Effector CD8-positive, alpha-beta T cell (primary cell): Measurements from ENCODE around the gene TBX21.

Experiments
- DNase-seq: peaks from one replicate; lab custom pipeline; 2025; lab: John Stamatoyannopoulos, UW

Gene TBX21

DNA sequence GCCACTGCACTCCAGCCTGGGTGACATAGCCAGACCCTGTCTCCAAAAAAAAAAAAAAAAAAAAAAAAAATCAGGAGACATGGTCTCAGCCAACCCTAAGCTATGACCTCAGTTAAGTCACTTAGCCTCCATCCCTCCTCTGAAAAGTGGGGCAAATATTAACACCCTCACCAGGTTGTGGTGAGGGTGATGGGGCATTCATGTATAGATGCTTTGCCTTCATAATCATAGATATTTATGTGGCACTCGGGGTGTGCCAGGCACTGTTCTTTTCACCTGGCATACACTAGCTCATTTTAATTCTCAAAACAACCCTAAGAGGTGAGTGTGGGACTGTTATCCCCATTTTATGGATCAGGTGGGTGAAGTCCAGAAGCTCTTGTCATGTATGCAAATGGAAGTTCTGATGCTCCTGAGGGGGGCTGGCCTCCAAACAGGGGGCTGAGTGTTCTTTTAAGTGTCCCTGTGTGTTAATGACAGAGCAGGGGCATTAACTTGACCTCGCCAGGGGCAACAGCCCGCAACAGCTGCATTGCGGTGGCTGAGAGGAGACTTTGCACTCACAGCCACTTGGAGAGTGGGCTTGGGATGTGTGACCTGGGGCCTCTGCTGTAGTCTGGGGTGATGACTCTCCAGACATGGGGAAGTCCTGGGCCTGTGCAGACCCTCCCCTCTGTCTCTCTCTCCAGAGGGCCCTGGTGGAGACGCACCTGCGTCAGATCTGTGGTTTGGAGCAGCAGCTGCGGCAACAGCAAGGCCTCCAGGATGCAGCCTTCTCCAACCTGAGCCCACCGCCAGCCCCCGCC, 34.9 kb upstream of the TBX21 start:
- DNase-seq: no peak

DNA sequence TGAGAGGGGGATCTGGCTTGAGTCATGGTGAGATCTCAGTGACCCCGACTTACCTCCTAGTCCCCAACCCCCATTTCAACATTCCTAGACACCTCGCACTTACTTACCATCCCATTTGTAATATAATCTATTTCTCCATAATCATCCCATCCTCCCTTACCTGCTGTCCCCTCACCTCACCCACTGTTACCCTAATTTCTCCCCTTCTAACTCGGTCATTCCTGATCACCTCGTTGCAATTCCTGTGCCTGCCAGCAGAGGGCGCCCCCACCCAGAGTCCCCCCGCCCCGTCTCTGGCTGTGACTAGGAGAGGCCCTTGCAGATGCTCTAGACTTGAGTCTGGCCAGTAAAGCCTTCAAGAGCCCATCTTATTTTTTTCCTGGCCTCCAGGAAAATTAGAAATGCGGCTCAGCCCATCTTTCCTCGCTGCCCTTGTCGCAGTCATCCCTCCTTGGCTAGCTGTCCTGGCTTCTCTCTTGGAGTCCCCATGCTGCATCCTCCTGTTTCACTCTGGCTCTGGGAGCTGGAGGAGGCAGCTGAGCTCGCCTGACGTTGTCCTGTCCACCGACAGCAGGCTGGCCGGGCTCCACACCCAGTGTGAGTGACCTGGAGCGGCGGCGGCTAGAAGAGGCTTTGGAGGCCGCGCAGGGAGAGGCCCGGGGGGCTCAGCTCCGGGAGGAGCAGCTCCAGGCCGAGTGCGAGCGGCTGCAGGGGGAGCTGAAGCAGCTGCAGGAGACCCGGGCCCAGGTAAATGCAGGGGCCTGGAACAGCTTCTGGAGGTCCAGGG, 34.1 kb upstream of the TBX21 start:
- peak; percentile 69 for DNase-seq

DNA sequence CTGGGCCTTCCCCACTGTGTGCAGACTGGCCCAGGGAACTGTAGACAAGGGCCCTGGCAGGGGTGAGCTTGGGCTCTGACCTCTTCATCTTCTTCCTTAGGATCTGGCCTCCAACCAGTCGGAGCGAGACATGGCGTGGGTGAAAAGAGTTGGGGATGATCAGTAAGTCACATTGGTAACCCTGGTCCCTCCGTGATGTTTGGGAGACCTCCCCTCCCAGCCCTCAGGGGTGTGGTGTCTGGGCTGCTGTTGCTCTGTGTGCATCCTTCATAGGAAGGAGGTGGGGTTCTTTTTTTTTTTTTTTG, 33.5 kb upstream of the TBX21 start:
- DNase-seq: no peak

DNA sequence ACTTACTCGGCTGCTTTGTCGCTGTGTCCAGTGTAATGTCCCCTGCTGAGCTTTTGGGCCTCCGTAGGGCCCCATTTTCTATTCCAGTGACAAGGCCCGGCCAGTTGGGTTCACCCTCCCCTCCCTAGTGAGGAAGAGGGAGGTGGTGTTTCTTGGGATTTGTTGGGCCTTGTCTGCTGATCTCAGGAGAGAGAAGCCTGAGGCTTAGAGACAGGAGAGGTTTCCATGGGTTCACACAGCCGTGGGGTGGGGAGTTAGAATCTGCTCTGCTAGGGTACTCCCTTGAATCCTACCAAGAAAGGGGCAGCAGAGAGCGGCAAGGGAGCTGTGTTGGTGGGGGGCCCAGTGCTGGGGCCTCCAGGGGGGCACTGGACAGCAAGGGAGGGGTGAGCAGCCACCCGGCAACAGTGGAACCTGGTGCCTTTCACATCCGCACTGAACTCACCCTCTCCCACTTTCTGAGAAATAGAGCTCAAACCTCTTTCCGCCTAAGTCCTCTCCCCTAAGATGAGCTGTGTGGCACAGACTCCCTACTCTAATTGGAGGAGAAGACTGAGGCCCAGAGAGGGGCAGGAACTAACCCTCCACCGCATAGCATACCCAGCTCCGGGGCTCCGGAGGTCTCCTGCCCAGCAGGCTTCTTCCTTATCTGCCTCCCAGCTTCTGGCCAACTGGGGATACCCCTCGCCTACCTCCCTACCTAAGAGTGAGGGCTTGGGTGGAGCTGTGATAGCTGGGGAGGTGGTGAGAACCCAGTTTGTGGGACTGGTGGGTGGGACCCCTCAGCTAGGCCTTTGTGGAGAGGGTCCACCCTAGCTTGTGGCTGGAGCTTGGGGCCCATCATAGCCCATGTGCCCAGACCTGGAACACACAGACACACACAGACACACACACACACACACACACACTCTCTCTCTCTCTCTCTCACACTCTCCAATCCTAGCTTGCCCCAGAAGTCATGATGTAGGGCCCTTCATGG, 32.3 kb upstream of the TBX21 start:
- DNase-seq: no peak

DNA sequence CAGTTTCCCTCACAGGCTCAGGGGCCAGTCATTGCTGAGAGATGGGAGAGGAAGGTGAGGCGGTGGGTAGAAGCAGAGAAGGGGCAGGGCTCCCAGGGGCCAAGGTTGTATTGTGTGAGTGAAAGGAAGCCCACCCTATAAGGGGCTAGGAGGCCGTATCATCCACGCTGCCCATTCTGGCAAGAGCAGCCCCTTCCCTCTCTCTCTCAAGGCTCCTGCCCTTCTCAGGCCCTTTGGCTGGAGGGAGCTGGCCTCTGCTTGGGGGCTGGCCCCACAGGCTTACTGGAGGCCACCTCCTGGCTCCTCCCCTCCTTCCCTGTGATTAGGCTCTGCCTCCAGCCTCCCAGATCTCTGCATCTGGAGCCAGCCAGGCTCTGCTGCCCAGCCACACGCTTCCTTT, 31.4 kb upstream of the TBX21 start:
- no peak for DNase-seq

DNA sequence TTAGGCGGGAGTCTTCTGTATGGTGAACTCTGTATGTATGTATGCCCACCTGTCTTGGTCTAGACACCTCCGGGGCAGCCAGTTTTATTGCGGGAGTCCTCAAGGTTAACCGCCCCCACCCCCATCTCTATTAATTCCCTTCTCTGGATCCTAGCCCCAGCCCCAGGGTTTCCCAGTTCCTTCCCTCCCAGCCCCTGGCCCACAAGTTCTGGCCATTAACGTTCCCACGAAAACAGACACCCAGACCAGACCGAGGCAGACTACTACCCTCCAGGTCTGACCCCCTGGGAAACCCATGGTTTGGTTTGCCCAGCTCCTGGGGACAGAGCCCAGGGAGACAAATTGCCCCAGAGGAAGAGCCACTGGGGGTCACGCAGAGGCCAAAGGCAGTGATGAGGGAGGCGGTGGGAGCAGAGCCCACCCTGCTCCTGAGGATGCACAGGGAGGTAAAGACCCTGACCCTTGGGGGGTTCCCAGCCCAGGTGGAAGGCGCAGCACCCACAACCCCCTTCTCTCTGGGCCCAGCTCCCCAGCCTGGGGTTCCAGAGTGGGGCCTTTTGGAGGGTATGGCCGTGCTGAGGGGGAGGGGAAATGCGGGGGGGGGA, 30.5 kb upstream of the TBX21 start:
- no peak for DNase-seq

DNA sequence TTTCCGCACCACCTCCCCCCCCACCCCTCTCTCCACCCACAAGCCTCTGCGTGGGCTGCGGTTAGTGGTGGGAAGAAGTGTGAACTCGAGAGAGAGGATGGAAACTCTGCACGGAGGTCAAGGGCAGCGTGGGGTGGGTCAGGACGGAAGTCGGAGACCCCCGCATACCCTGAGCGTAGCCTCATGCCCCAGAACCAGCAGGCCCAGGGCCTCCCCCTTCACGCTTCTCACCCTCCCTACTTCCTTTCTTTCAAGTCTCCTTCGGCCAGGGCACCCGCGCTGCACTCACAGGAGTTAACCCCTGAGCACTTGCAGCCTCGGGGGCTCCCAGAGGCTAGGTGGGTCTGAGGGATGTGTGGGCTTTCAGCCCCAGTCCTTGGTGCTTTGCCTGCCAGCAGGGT, 29.8 kb upstream of the TBX21 start:
- DNase-seq: peak; percentile 24

DNA sequence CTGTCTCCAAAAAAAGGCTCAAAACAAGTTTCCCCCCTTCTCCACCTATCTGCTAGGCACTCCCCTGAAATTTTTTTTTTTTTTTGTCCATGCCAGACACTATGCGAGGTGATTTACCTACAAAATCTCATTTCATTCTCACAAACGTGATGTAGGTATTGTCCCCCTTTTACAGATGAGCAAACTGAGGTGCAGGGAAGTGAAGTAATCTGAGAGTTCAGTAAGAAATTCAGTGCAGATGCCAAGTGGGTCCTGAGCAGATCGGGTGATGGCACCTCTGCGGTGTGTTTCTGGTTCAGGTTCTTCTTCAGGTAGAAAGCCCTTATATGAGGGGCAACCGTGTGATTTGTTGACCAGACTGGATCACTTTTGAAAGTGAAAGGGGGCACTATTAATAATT, 29.4 kb upstream of the TBX21 start:
- no peak for DNase-seq

DNA sequence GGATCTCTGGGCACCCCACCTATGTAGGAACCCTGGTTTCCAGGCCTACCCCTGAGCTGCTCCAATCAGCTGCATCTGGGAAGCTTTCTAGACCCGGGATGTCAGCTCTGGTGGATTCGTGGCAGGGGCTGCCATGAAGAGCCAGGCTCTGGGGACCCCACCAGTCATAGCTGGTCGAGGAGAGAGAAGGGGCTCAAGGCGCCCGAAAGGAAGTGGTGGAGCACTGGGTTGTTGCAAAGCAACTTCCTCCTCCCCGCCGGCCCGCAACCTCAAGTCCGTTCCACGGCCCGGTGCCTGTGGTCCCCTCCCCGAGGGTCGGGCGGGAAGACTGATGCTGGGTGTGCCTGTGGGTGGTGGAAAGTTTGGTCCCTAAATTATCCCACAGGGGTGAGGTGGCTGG, 28.9 kb upstream of the TBX21 start:
- no peak for DNase-seq

DNA sequence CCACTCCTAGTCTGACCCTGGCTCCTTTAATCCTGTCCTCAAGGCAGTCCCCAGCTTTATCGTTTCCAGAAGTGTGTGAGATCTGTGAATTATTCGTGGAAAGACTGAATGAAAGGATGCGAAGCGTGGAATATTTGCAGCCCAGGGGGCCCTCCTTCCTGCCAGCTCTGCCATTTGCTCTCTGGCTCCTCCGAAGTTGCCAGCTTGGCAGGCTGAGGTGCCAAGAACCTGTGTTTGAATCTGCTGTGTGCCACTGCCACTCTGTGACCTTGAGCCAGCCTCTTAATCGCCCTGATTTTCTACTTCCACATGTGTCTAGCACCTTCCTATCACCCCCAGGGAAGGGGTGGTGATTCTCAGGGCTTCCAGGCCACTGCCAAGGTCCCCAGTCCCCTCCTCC, 28.3 kb upstream of the TBX21 start:
- no peak for DNase-seq

DNA sequence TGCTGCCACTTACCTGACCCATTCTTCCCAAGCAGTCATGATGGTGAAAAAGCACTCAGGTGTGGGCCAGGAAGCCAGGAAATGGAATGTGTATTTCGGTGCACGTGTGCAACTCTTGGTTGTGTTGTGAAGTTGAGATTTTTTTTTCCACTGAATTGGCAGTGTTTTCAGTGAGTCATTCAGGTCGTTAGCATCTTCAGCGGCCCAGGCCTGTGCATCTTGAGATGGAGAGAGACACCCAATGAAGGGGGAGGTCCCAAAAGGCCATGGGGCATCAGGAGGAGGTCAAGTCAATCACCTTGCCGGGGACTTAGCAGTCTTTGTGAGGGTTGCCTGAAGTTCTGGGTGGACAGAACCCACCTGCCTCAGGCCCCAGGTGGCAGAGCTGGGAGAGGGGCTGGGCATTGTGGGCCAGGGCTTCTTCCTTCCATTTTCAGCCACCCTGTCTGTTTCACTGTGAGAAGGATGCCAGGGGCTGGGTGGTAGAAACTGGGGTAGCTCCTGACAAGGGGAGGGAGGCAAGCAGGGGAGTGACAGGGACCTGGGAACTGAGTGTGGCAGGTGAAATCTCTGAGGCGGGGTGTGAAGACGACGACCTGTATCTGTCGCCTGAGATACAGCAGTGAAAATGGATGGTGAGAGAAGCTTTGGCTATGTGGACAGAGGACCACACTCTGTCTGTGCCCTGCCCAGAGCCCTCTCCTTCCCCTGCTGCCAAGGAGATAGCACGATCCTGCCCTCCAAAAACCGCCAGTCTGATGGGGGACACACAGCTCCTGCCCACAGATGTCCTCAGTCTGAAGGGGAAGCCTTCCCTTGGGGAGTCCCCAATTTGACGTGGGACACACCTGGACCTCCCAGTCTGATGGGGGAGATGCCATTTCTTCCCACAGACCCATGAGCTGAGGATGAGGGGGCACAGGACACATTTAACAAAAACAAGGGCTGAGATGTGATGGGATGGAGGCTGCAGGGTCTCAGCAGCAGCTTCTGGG, 27.2 kb upstream of the TBX21 start:
- no peak for DNase-seq

DNA sequence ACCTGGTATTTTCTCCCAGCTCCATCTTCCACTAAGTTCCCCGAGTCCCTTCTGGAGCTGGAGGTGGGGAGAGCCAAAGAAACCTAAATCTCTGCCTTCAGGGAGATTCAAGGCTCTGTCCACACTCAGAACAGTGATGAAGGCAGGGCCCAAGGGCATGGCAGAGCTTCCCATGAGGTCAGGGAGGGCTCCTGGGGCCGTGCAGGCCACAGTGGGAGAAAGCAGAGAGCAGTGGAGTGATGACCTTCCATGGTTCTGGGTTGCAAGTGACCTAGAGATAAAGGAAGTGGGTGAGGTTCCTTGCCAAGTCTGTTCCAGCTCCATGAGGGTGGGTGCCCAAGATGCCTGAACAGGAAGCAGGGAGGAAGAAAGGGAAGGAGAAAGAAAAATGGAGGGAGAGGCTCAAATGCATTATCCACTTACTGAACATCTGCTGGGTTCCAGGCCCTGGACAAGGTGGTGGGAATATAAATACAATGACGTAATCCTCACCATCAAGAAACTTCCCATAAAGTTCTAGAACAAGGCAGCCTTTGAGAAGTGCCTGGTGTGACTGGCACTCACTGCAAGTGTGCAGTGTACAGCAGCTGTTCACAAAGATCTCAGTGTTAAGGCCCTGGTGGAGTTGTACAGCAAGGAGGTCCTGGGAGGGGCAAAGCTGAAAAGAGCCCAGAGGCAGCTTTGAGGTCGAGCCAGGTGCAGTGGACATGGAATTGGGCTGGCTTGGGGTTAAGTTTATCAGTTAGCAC, 25.8 kb upstream of the TBX21 start:
- no peak for DNase-seq

DNA sequence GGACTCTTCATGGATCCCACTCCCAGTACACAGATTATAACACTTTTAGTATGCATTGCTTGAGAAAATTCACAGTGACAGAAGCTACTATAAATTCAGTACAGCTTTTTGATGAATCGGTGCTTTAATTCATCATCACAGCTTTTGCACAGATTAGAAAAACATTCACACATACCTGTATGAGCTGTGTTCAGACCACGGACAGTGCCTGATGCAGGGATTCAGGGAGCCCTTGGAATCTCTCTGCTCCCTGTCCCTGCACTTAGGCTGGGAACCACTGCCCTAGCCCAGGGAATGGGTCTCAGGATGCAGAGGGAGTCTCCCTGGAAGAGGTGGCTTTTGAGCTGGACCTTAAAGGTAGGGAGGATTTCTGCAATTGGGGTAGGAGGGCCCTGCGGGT, 25.2 kb upstream of the TBX21 start:
- no peak for DNase-seq

DNA sequence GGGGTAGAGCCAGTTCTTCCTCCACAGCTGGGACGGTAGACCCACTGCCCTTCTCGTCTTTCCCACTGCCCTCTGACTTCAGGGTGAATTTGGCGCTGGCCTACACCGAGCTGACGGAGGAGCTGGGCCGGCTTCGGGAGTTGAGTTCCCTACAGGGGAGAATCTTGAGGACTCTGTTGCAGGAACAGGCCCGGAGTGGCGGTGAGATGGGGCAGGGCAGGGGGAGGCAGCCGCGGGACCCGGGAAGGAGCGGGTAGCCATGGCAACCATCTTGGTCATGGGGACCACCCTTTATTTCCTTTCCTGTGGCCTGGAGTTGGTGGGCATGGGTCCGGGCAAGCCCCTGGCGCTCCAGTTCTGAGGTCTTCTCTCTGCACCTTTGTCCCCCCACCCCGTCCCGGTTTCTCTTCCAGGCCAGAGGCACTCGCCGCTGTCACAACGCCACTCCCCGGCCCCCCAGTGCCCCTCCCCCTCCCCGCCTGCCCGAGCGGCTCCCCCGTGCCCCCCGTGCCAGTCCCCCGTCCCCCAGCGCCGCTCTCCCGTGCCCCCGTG, 24.6 kb upstream of the TBX21 start:
- DNase-seq: no peak

DNA sequence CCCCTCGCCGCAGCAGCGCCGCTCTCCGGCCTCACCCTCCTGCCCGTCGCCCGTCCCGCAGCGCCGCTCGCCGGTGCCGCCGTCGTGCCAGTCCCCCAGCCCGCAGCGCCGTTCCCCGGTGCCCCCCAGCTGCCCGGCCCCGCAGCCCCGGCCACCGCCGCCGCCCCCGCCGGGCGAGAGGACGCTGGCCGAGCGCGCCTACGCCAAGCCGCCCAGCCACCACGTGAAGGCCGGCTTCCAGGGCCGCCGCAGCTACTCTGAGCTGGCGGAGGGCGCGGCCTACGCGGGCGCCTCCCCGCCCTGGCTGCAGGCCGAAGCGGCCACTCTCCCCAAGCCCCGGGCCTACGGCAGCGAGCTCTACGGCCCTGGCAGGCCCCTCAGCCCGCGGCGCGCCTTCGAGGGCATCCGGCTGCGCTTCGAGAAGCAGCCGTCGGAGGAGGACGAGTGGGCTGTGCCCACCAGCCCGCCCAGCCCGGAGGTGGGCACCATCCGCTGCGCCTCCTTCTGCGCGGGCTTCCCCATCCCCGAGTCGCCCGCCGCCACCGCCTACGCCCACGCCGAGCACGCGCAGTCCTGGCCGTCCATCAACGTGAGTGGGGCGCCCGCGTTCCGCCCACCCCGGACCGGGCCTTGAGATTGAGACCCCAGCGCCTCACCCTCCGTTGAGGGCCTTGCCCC, 24.0 kb upstream of the TBX21 start:
- DNase-seq: no peak

DNA sequence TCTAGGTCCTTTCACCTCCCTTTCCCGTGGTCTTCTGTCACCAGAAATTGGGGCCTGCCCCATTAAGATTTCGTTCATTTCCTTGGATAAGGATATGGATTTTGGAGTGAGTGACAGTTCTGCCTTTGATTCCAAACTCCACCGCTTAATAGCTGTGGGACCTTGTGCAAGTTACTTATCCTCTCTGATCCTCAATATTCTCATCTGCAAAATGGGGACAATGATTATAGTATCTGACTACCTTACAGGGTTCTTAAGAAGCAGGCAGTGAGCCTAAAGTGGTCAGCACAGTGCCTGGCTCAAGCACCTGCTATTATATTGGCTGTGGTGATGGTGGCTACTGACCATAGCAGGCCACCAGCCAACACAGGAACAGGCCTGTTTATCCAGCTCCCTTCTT, 23.4 kb upstream of the TBX21 start:
- DNase-seq: no peak

DNA sequence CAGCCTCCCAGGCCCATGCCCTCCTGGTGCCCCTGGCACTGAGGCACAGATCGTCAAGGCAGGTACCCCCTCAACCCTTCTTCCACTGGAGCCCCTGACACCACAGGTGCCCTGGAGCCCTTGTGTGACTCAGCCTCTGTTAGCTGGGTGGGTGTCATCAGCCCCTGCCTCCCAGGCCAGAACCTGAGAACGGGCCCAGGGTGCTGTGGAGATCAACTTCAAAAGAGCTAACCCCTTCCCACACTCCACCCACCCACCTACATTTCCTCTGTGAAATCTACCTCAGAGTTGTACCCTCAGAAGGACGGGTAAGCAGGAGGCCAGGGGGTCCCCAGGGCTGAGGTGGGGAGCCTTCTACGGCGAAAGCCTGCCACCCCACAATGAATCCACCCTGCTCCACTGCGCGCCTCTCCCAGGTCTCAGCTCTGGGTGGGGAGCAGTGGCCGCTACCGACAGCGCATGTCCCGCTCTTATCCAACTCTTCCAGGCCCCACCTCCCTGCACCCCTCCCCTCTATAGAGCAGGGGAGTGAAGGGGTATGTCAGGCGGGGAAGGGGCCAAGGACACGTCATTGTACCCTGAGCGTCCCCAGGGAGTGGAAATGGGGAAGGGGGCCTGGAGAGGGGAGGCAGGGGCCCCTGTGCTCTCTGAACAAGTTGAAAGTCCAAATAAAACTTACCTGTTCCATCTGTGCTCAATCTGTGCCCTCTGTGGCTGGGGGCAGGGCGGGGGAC, 21.5 kb upstream of the TBX21 start:
- DNase-seq: no peak

DNA sequence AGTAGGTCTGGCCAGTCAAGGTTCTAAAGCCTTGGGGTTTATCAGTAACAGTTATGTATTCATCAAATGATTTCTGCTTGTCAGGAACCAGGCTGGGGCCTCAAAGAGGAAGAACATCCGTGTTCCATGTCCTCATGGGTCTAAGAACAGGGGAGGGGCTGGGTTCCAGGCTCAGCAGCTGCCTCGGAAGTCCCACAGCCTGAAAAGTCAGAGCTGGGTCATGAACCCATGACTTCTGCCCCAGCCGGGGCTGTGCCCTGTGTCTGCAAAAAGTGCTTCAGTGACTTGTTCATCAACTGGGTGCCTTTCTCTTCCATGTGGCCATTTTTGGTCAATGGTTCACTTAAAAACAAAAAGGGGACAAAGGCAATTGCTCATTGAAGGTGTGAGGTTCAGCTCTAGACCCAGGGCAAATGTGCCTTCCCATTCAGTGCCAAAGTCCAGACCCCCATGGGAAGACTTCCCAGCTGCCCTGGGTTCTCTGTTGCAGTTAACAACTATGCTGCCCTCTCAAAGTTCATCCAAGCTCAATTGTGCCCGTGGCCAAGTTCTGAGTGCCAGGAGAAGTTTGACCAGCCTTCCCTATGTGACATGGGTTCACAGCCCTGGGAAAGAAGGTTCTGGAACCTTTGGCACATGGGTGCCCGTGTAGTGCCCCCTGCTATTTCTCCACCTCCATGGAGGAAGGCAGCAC, 20.6 kb upstream of the TBX21 start:
- DNase-seq: no peak
